IPS-20b (cell line): ENCODE measurements around the gene TRAF3.

Experiments
- H3K27ac ChIP-seq: one replicate; pipeline ENCODE4 v1.5.1; 2013; ENCODE audit warnings: low read length
- H3K27me3 ChIP-seq: 2 replicates; pipeline ENCODE4 v1.6.1; 2013; ENCODE audit warnings: mild to moderate bottlenecking, low read length, inconsistent platforms; ENCODE audit not compliant: insufficient read depth
- H3K36me3 ChIP-seq: 2 replicates; pipeline ENCODE4 v1.6.1; 2013; ENCODE audit warnings: low read depth, mild to moderate bottlenecking, inconsistent platforms, low read length, moderate library complexity; ENCODE audit not compliant: insufficient read depth
- H3K4me1 ChIP-seq: 2 replicates; pipeline ENCODE4 v1.6.1; 2013; ENCODE audit warnings: mild to moderate bottlenecking, control low read depth, inconsistent platforms, low read length, moderate library complexity; ENCODE audit not compliant: insufficient read depth
- H3K4me3 ChIP-seq: 2 replicates; pipeline ENCODE4 v1.5.1; 2013; ENCODE audit warnings: mild to moderate bottlenecking, low read length, inconsistent platforms
- H3K9ac ChIP-seq: 2 replicates; pipeline ENCODE4 v1.6.1; 2013; ENCODE audit warnings: low read depth, mild to moderate bottlenecking, inconsistent platforms, low read length, moderate library complexity
- H3K9me3 ChIP-seq: 2 replicates; pipeline ENCODE4 v1.6.1; 2013; ENCODE audit warnings: mild to moderate bottlenecking, low read depth, low read length, inconsistent platforms; ENCODE audit not compliant: insufficient read depth

Gene TRAF3

GRCh38 chr14:102913341-102914211, 136.3 kb downstream of the TRAF3 start:
- H3K36me3 ChIP-seq: no peaks in the 10 kb centered on the region
- H3K9me3 ChIP-seq: no peaks in the 10 kb centered on the region
- no peak overlapping the region for H3K27ac ChIP-seq
- H3K4me1 ChIP-seq: no peaks in the 10 kb centered on the region
- H3K9ac ChIP-seq: no peak overlapping the region
- no peak overlapping the region for H3K4me3 ChIP-seq
- H3K27me3 ChIP-seq: no peaks in the 10 kb centered on the region

DNA sequence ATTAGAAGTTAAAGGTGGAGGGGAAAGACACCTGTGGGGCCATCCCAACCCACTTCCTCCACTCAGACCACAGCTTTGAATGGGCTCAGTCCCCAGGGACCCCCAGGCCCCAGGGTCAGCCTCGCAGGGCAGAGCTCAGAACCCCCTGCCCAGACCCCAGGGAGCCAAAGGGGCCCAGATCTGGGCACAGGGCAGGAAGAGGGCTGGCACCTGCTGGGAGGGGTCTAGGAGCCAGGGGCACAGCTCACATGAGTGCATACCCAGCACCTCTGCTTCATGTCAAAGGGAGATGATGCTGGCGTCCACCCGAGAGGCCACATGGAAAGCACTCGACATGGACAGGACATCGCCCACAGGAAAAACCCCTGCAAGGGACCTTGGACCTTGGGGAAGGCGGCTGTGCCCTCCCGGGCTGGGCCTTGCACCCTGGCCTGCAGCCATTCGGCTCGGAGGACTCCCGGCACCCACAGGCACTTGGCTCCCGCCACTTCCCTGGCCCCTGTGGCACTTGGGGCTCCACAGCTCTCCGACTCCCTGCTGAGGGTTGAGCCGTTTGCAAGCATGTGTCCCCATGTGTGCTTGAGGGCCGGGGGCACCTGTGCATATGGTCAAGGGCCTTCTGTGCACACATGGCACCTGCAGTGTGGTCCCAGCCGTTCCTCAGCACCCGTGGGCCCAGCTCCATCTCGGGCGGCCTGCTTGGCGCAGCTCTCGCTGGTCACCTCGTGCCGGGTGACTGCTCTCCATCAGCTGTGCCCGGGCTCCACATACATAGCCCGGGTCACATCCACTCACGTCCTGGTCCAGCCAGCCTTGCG, 137.4 kb downstream of the TRAF3 start:
- Histone ChIP-seq H3K27me3 (no peaks in the 10 kb centered on the region), H3K27ac (no peak overlapping the region), H3K4me3 (no peak overlapping the region), H3K4me1 (no peaks in the 10 kb centered on the region), H3K36me3 (no peaks in the 10 kb centered on the region), H3K9ac (no peak overlapping the region), H3K9me3 (no peaks in the 10 kb centered on the region)

DNA sequence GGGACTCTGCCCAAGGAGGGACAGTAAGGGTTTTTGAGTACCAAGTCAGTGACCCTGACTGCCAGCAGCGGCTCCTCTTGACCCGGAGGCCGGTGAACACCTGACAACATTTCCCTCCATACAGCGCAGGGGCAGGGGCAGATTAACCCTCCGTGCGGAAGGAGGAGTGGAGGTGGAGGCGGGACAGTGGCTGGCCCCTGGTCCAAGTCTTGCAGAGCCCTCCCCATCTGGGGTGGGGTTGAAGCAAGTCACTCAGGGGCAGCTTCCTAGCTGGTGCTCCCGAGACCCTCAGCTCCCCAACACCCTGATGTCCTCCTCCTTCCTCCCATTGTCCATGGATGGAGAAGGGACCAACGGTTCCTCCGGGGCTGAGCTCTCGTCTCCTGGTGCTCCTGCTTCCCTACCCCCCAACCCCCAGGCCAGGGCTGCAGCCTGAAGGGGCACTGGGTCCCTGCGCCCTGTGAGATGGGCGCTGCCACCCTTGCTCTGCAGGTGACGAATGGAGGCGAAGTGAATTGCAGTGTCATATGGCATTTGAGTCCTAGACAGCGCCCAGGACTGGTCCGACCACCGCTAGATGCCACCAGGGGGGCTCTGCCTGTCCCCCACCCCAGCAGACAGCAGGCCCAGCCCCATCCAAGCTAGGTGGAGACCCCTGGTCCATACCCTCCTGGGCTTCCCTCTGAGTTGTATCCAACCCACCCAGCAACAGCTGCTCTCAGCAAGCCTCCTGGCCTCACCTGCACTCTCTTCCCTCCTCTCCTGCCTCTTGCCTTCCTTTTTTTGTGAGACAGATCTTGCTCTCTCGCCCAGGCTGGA, 138.3 kb downstream of the TRAF3 start:
- H3K9ac ChIP-seq: no peak overlapping the region
- H3K27ac ChIP-seq: no peak overlapping the region
- H3K36me3 ChIP-seq: no peaks in the 10 kb centered on the region
- H3K4me1 ChIP-seq: no peaks in the 10 kb centered on the region
- 0 out of 2 replicates have a peak, but pooled peaks cover 3% of the 10 kb centered on the region for H3K27me3 ChIP-seq
- H3K4me3 ChIP-seq: no peak overlapping the region
- H3K9me3 ChIP-seq: no peaks in the 10 kb centered on the region

GRCh38 chr14:102916347-102917055, 139.3 kb downstream of the TRAF3 start:
- Histone ChIP-seq H3K27ac (no peak overlapping the region), H3K9ac (no peak overlapping the region), H3K4me3 (no peak overlapping the region), H3K9me3 (no peaks in the 10 kb centered on the region), H3K4me1 (no peaks in the 10 kb centered on the region), H3K36me3 (no peaks in the 10 kb centered on the region), H3K27me3 (peaks cover 13% of the 10 kb centered on the region)

GRCh38 chr14:102917056-102917385, 139.8 kb downstream of the TRAF3 start:
- Histone ChIP-seq H3K4me1 (no peaks in the 10 kb centered on the region), H3K27ac (no peak overlapping the region), H3K9ac (no peak overlapping the region), H3K36me3 (no peaks in the 10 kb centered on the region), H3K9me3 (no peaks in the 10 kb centered on the region), H3K27me3 (peaks cover 18% of the 10 kb centered on the region), H3K4me3 (no peak overlapping the region)

DNA sequence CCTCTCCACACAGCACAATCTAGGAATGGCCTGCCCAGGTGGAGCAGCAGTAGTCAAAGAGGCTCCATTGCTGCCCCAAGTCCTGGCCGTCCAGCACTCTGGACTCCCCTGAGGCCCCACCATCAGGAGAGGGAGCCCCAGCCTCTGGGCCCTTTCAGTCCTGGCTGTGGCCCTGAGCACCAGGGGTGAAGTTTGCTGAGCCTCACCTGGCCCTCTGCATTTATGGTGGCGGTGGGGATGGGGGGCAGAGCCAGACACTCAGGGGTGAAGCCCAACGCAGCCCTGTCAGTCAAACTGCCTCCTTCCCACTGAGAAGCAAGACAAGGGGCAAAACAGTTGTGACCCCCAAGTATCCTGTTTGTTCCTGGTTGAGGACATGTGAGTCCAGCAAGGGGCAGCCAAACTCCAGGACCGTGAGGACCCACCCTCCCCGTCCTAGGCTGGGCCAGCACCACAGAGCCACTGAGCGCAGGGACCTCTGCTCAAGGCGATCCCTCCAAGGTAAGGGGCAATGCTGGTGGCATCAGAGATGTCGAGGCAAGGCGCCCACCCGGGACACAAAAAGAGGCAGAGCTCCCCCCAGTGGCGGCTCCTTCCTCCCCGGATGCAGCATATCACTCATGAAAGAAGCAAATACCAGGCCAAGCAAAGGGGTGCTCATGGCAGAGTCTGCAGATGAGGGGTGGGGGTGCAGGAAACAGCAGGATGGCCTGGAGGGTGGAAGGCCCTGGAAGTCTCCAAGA, 140.4 kb downstream of the TRAF3 start:
- Histone ChIP-seq H3K4me1 (no peaks in the 10 kb centered on the region), H3K9ac (no peak overlapping the region), H3K36me3 (no peaks in the 10 kb centered on the region), H3K9me3 (no peaks in the 10 kb centered on the region), H3K4me3 (no peak overlapping the region), H3K27me3 (peaks cover 24% of the 10 kb centered on the region), H3K27ac (no peak overlapping the region)

DNA sequence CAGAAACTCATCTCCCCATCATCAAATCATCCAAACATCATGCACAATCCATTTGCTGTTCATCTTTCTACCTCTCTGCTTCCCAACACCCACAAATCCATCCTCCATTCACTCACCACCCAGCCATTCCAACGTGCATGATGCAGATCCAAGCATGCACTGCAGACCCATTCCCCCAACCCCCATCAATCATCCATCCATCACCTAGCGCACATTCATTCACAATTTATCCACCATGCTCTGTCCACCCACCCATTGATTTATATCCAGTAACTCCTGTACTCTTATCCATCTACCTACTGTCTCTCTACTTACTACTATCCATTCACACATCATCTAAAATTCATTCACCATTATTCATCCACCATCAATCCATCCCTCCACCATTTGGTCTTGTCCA, 141.2 kb downstream of the TRAF3 start:
- H3K4me3 ChIP-seq: no peak overlapping the region
- peaks cover 32% of the 10 kb centered on the region for H3K27me3 ChIP-seq
- H3K9me3 ChIP-seq: no peaks in the 10 kb centered on the region
- no peaks in the 10 kb centered on the region; the same call in 1 of the 2 replicates for H3K4me1 ChIP-seq
- no peak overlapping the region for H3K27ac ChIP-seq
- H3K36me3 ChIP-seq: no peaks in the 10 kb centered on the region
- no peak overlapping the region for H3K9ac ChIP-seq

DNA sequence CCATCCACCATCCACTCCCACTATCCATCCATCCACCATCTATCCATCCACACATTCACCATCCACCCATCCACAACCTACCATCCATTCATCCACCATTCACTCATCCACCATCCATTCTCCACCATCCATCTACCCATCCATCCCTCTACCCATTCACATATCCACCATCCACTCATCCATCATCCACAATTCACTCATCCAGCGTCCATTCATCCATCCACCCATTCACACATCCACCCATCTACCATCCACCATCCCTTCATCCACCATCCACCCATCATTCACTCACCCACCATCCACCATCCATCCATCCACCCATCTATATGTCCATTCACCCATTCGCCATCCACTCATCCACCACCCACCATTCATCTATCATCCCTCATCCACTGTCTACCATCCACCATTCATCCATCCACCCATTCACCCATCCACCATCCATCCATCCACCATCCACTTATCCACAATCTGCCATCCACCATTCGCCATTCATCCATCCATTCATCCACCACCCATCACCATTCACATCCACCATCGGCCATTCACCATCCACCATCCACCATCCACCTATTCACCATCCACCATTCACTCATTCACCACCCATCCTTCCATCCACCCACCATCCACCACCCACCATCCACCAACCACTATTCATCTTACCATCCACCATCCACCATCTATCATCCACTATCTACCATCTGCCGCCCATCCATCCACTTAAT, 143.2 kb downstream of the TRAF3 start:
- no peaks in the 10 kb centered on the region for H3K9me3 ChIP-seq
- H3K27ac ChIP-seq: no peak overlapping the region
- no peaks in the 10 kb centered on the region for H3K36me3 ChIP-seq
- no peaks in the 10 kb centered on the region; the same call in 1 of the 2 replicates for H3K4me1 ChIP-seq
- H3K9ac ChIP-seq: no peak overlapping the region
- peaks cover 52% of the 10 kb centered on the region for H3K27me3 ChIP-seq
- H3K4me3 ChIP-seq: no peak overlapping the region

- Histone ChIP-seq H3K27ac (no peak overlapping the region), H3K4me3 (no peak overlapping the region), H3K27me3 (peaks cover 57% of the 10 kb centered on the region), H3K4me1 (no peaks in the 10 kb centered on the region; the same call in 1 of the 2 replicates), H3K9ac (no peak overlapping the region), H3K36me3 (no peaks in the 10 kb centered on the region), H3K9me3 (no peaks in the 10 kb centered on the region)
Observed at GRCh38 chr14:102920998-102921304, 143.7 kb downstream of the TRAF3 start.

GRCh38 chr14:102922490-102923200, 145.4 kb downstream of the TRAF3 start, which contains the start of gene AMN:
Gene AMN (plus strand): TSS chr14:102922663. CDS start chr14:102922689, 26 bp downstream.
- Histone ChIP-seq H3K4me3 (peak within 1 kb of the TSS; percentile 58), H3K27me3 (peaks cover 74% of the 10 kb centered on the region), H3K9ac (no peak within 1 kb of the TSS)

More at GRCh38 chr14:102922490-102923200, 145.4 kb downstream of the TRAF3 start, which contains the start of gene AMN:
- H3K27ac ChIP-seq: no peak within 1 kb of the TSS
- H3K9me3 ChIP-seq: no peaks in the 10 kb centered on the region
- no peaks in the 10 kb centered on the region for H3K36me3 ChIP-seq
- peaks cover 3% of the 10 kb centered on the region; the same call in 1 of the 2 replicates for H3K4me1 ChIP-seq
